NCI-H774 (cell line): Measurements from ENCODE around the gene TSPAN31.
"Not testable (repeated sequence)": the region's sequence is repeated elsewhere in the genome, so short reads cannot be mapped to it uniquely, and the experiment has no call there.

Source experiments
- DNase-seq: peaks from one replicate; lab custom pipeline; 2025; lab: John Stamatoyannopoulos, UW

Gene TSPAN31

DNA sequence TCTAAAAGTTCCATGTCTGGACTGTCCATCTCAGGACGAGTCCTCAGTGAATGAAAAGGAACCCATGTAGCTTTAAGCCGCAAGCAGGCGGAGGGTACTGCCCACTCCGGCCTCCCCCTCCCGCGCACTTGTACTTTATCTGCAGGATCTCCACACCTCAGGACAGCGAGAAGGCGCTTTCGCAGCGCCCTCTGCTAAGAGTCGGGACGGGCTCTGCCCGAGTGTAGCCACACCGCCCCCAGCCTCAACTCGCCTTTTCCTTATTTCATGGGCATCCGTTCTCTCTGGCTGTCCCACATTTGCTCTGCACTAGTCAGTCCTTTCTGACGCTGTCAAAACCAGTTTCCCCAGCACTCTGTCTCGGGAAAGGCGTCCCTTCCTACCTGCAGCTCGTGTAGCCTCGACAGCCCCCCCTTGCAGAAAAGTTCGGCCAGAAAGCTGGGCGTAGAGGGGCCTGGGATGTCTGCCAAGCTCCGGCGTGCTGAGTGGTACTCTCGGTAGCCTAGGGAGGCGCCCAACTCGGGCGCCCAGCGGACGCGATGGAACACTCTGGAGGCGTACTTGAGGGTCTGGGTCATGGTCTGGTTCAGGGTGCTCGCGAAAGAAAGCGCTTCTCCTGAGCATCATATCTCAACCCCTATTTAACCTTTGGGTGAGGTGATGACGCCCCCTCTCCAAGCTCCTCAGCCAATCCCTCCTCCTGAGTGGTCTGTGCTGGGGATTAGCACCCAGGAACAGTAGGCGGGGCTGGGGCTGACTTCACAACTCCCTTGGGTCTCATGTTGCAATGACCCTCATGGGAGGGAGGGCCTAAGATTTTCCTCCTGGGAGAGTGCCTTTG lies 21.8 kb downstream of the TSPAN31 start, which contains the start of gene CYP27B1:
CYP27B1 (minus strand) TSS at position 615 of the 841 bp plus-strand sequence; CDS start at position 578, 37 bp downstream.
- no peak for DNase-seq

DNA sequence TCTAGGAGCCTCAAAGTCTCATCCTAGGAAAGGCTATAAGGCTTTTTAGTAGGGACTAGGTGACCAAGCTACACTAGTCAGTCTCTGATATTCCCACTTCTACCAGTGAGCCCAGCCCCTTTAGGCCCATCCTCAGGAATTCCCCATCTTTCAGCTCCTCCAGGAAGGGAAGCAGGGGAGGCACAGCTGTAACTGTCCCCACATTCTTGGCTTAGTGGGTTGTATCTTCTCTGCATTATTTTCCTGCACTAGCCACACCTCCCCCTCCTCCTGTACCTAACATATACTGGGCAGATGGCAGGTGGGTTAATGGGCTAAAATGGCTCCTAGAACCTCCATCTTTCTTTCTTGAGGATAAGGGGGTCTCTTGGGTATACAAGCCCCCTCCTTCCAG lies 22.5 kb downstream of the TSPAN31 start:
- no peak for DNase-seq

DNA sequence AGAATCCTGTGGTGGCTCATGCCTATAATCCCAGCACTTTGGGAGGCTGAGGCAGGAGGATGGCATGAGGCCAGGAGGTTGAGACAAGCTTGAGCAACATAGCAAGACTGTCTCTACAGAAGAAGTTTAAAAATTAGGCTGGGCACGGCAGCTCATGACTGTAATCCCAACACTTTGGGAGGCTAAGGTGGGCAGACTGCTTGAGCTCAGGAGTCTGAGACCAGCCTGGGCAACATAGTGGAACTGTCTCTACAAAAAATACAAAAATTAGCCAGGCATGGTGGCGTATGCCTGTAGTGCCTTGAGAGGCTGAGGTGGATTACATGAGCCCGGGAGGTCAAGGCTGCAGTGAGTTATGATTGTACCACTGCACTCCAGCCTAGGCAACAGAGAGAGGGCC lies 23.0 kb downstream of the TSPAN31 start:
- DNase-seq: no peak

DNA sequence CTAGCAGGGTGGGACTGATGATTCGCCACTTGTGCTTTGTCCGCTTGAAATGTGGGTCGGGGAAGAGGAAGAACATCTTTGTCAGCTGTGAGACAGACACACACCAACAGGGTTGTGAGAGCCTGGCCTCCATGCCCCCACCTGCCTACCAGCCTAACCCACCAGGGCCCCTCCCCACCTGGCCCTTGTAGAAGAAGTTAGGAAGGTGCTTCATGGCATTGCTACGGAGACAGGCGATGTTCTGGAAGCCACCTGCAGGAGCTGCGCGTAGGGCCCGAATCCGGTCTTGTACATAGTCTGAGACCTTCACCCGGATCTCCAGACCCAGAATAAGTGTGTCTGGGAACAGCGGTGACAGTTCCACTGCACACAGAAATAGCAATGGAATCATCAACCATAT lies 24.8 kb downstream of the TSPAN31 start:
- DNase-seq: no peak

DNA sequence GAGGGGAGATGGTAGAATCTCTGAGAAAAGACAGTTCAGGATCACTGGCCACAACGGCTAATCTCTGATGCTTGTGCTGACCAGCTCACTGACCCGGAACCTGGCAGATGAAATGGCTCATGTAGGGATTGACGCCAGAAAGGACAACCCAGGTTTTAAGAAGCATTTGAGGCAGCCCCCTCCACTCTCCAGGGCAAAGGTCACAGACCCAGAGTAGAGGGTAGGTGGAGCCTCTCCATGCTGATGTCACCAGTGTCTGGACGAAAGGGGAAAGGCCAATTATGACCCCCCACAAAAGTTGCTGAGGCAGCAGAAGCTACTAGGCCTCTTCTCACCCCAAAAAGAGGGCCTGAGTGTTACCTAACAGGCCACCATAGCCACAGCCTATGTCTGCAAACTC lies 25.9 kb downstream of the TSPAN31 start:
- DNase-seq: no peak

DNA sequence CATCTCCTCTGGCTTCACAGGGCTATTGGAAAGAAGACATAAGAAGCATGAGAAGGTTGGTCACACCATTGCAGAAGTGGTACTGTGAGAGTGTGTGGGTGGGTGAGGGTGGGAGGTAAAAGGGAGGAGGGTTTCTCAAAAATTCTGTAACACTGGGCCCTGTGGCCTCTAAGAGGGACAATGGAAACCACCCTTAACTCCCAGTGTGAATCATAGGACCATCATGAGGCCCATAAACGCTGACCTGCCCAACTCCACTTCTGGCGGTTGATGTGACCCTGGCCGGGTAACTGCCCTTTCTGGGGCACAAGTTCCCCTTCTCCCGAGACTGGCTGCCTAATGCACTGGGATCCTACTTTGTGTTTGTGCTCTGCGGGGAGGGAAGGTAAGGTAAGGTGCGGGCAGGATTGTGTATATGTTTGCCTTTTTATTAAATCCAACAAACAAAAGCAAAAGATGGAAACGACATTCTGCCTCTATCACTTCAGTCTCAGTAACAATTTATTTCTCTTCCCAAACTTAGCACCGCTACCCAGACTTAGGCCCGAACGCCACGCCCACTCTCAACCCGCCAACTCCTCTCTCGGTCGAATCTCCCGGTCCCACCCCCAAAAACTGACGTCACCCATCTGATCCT lies 26.5 kb downstream of the TSPAN31 start:
- DNase-seq: peak; percentile 93

DNA sequence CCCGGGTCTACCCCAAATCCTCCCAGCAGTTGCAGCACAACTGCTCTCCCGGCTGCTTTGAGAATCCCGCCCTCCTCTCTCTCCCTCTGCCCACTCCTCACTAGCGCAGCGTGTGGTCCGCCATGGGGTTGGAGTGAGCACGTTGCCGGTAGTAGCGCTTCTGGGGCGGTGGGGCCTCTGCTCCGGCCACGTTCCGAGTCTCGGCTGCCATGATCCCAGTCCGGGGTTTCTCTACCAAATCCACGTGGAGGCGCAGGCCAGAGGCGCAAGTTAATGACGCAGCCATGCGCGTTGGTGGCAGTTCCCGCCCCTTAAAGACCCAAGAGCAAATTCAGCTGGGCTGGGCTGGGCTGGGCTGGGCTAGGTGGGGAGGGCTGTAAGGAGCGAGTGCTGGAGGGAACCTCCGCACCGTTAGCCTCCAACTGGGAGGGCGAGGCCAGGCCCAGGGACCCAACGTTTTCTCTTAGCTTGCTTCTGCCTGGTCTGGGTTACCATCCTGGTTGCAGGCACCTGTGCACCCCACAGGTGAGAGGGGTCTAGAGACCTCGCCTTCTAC lies 27.1 kb downstream of the TSPAN31 start, which contains the start of gene METTL1:
METTL1 (minus strand) TSS at position 233 of the 556 bp plus-strand sequence; CDS start at position 211, 22 bp downstream.
- DNase-seq: peak; percentile 97

DNA sequence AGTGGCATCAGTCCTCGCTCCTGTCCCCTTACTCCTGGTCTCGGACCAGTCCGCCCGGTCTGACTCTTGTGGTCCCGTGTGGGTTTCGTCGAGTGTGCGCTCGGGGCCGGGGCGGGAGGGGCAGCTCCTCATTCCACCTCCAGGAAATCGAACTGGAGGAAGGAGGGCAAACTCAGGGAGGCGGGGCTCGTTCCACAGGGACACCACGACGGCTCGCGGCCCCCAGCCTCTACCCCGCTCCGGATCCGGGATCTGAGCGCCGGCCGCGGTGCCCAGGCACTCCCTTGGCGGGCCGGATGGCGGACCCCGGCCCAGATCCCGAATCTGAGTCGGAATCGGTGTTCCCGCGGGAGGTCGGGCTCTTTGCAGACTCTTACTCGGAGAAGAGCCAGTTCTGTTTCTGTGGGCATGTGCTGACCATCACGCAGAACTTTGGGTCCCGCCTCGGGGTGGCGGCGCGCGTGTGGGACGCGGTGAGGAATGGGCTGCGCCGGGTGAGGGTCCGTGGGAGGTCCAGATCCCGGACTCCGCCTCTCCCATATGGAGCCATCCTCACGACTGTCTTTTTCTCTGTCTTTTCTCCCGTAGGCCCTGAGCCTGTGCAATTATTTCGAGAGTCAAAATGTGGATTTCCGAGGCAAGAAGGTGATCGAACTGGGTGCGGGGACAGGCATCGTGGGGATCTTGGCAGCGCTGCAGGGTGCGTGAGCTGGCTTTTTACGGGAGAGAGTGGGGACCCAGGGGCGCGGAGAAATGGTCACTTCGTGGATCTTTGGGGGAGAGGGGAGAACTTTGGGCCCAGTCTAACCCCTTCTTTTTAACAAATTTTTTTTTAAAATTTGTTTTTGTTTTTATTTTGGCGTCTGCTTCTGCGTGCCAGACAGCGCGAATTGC lies 27.8 kb downstream of the TSPAN31 start, which contains the start of gene EEF1AKMT3:
EEF1AKMT3 (plus strand) TSS at position 186 of the 894 bp plus-strand sequence; CDS start at position 297, 111 bp downstream.
- DNase-seq: no peak

DNA sequence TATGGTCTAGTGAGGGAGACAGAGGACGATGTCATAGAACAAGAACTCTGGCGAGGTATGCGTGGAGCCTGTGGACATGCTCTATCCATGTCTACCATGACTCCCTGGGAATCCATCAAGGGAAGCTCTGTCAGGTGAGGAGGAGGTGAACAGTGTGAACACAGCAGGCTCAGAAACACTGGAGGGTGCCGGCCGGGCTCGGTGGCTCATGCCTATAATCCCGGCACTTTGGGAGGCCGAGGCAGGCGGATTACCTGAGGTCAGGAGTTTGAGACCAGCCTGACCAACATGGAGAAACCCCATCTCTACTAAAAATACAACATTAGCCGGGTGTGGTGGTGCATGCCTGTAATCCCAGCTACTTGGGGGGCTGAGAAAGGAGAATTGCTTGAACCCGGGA lies 29.8 kb downstream of the TSPAN31 start:
- DNase-seq: not testable (repeated sequence)

DNA sequence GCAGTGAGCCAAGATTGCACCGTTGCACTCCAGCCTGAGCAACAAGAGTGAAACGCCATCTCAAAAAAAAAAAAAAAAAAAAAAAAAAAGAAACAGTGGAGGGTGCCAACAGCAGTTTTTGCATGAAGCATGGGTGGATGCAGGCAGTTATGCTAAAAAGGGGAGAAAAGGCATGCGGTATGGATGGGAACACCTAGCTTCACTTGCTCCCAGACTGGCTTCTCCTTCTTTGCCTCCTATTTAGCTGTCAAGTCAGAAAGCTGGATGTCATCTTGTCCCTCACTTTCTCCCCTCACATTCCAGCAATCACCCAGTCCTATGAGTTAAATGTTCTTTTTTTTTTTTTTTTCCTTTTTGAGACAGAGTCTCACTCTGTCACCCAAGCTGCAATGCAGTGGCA lies 30.2 kb downstream of the TSPAN31 start:
- DNase-seq: no peak

DNA sequence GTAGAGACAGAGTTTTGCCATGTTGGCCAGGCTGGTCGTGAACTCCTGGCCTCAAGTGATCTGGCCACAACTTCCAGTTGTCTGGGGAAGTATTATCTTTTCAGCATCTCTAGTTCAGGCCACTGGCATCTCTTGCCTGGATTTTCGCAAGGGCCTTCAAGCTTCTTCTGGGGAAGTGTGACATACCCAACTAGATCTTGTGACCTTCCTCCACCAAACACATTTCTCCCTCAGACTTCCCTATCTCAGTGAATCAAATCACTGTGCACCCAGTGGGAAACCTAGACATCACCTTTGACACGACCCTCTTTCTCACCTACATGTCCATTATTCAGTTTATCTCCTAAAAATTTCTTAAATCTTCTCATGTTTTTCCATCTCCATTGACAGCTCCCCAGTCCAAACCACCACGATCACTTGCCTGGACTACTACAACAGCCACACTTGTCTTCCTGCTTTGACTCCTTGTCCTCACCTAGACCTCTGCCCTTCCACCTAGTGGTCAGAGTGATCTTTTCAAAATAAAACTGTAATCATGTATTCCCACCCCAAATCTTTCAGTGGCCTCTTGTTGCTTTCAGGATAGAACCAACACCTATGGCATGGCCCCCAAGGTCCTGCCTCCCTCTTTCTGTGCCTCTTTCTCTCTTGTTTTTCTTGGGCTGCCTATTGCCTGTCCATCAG lies 30.9 kb downstream of the TSPAN31 start:
- no peak for DNase-seq

DNA sequence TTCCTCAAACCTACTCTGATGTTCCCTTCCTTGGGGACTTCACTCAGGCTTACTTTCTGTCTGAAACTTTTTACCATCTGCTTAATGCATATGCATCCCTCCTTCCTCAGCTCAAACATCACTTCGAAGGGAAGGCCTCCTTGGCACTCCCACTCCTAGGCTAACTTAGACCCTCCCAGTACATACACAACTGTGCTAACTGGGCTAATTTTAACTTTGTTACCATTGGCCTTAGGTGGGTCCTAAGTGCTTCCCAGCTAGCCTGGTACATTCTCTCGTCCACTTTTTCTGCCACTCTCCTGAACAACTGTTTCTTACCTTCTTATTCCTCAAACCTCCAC lies 31.4 kb downstream of the TSPAN31 start:
- no peak for DNase-seq

DNA sequence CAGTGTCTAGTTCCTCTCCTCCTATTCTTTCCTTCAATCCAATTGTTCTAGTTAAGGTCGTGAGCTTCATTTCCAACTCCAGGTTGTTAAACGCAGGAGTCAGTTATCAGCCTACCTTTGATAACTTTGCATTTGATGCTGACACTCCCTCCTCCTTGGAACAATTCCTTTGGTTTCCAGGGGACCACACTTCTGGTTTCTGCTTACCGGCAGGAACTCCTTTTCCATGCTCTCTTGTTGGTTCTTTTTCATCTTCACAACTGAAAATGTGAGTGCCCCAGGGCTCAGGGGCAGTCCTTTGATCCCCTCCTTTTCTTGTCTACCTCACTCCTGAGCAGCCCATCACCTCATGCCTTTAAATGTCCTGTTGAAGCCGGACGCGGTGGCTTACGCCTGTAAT lies 32.5 kb downstream of the TSPAN31 start:
- no peak for DNase-seq

DNA sequence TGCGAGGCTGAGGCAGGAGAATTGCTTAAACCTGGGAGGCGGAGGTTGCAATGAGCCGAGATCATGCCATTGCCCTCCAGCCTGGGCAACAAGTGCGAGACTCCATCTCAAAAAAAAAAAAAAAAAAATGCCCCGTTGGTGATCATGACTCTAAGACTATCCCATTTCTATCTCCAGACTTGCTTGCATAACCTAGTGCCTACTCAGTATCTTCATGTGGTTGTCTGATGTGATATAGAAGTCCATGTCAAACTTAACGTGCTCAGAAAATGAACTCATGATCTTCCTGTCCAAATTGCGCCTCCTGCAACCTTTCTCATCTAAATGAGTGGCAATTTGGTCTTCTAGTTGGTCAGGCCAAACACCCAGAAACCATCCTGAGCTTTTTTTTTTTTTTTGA lies 33.1 kb downstream of the TSPAN31 start:
- DNase-seq: no peak

DNA sequence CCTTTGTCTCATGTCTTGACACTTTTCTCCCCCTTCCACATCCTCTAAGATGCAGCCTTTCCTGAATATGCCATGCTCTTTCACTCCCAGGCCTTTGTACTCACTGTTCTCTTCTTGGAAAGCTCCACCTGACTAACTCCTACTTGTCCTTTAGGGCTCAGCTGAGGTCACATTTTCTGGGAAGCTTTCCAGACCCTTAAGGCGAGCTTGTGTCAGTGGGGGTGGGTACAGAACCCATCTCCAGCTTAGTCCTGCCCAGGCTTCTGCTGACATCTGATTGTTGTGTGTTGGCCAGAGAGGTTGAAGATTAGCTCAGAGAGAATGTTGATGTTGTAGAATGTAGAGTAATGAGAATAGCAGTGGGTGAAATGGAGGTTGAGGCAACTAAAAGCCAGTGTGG lies 34.9 kb downstream of the TSPAN31 start:
- no peak for DNase-seq

DNA sequence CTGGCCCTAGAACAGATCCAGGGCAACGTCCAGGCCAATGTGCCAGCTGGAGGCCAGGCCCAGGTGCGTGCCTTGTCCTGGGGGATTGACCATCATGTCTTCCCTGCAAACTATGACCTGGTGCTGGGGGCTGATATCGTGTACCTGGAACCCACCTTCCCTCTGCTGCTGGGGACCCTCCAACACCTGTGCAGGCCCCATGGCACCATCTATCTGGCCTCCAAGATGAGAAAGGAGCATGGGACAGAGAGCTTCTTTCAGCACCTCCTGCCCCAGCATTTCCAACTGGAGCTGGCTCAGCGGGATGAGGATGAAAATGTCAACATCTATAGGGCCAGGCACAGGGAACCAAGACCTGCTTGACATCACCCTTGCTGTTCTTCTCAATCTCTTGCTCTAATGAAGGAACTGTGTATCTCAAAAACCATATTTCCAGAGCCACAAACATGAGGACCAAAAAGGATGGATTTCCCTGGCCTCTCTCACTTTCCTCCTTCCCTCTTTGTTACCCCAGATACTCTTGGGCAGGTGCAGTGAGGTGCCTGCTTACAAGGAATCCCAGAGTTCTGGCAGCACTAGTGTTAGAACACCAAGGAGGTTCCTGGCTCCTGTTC lies 35.6 kb downstream of the TSPAN31 start:
- DNase-seq: no peak

DNA sequence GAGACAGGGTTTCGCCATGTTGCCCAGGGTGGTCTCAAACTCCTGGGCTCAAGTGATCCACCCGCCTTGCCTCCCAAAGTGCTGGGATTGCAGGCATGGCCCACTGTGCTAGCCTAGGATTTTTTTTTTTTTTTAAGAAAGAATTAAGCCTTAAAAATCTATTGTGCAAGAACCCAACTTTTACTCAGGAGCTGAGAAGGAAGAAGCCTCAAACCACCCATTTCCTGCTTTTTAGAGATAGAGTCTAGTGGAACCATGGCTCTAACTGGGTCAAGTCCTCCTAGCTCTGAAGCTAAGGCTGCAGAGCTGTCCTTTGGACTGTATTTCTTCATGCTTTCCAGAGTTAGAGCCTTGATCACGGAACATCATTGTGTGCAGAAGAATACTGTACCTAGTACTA lies 36.4 kb downstream of the TSPAN31 start:
- no peak for DNase-seq

DNA sequence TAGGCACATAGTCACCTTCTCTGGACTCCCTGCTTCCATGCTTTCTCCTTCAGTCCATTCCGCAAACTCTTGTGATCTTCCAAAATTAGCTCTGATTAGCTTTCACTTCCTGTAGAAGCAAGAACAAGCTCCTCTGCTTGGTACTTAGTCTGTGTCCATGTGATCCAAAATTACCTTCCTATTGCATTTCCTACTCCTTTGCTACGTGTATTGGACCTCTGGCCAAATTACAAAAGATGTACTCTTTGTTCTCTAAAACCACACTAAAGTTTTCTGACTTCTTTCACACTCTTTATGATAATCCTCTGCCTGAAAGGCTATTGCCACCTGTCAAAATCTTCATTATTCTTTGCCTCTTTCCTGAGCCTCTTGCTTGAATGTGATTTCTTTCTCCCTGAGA lies 37.0 kb downstream of the TSPAN31 start:
- DNase-seq: no peak

DNA sequence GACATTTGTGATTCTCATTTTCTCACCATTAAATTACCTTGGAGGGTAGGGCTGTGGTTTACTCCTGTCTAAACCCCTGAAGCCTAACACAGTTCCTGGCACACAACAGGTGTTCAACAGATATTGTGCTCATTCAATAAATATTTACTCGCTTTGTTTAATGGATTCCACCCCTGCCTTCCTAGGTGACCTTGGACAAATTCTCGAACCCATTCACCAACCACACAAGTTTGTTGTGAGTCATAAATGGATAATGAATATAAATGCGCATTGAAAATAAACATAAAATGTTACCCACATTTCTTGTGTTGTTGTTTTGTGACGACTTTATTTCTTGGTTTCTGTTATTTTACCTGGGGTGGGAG lies 37.4 kb downstream of the TSPAN31 start:
- DNase-seq: no peak

DNA sequence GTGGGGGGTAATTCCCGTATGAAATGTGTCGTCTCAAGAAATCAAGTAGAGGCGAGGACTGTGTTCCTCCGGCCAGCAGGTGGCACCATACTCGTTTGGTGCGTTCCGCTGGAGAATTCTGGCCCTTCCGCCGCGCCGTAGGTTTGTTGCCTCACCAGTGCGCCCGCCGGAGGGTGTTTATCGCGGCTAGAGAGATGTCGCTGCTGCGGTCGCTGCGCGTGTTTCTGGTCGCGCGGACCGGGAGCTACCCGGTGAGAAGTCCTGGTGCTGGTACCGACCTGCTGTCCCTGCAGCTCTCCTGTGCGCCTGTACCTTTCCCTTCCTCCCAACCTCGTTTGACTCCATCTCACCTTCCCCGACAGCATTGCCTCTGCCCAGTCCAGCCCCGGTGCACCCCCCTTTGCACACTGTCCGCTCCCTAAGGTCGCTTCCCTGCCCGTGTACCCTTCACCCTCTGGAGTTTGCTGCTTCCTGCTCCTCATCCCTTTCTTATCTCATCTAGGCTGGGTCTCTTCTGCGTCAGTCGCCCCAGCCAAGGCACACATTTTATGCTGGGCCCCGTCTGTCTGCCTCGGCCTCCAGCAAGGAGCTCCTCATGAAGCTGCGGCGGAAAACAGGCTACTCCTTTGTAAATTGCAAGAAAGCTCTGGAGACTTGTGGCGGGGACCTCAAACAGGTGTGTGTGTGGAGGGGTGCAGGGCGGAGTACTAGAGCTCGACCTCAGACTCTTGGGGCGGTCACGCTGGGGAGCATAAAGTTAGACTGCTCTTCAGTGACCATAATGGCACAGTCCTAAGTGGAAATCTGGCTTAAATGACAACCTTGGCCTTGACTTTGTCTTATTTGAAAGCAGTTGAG lies 38.0 kb downstream of the TSPAN31 start, which contains the start of gene TSFM:
TSFM (plus strand) TSS at position 180 of the 858 bp plus-strand sequence; CDS start at position 195, 15 bp downstream.
- DNase-seq: peak; percentile 97
